Measurements from ENCODE around the gene ARL8B. TPM values are rescaled to one million over a fixed set of nuclear protein-coding genes. Genes with fewer than 3 reads are reported as not detected.
"Not testable (repeated sequence)": the region's sequence is repeated elsewhere in the genome, so short reads cannot be mapped to it uniquely, and the experiment has no call there.

Gene ARL8B
- total RNA-seq, 3 donors from 2014 or later, result 66.7 to 89.4 (median 72.1) TPM

DNA sequence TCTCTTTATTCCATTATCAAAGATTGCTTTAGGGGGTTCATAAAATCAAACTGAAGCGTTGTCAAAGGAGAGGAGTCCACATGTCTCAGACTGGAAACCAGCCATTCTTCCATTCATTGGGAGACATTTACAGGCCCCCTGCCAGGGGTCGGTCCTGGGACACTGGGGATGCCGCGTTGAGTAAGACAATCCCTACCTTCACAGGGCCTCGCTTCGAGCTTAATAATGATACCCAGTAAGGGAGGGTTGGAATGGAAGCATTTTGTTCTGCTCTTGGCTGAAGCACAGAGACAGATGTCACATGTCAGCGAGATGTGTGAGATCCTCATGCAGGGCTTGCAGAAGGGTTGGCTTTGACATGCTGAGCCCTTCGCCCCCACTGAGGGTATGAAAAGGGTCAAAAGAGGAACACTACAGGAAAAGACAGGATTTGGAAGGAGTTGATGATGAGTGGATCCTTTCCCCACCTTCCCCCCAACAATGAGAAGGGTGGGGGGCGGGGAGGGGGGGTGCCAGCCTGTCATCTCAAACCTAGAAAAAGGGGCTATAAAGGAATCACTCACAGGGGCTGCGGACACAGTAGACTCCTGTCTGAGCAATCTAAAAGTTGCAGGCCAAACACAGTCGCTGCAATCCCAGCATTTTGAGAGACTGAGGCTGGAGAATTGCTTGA, 25.6 kb upstream of the ARL8B start:
- DNase-seq (no peak), ATAC-seq (no peak)
- Mint-ChIP-seq H3K36me3 (ENCODE audit: insufficient read depth) (no peaks in the 10 kb centered on the region), H3K27me3 (ENCODE audit: low read depth) (peaks cover 31% of the 10 kb centered on the region), H3K4me1 (ENCODE audit: low read depth) (peaks cover 2% of the 10 kb centered on the region), H3K4me3 (no peak overlapping the region), H3K9me3 (no peaks in the 10 kb centered on the region)

DNA sequence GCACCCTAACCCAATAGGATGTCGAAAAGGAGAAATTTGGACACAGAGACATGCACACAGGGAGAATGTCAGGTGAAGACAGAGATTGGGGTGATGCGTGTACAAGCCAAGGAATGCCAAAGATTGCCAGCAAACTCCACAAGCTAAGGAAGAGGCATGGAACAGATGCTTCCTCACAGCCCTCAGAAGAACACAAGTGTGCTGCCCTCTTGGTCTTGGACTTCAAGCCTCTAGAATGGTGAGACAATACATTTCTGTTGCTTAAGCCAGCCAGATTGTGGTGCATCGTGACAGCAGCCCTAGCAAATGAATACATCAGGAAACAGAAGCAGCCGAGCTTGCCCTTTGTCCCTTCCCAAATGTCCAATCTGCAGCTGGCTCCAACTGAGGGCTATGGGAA, 23.7 kb upstream of the ARL8B start:
- H3K4me3 Mint-ChIP-seq, result no peak overlapping the region
- H3K9me3 Mint-ChIP-seq, result no peaks in the 10 kb centered on the region
- H3K36me3 Mint-ChIP-seq (ENCODE audit: insufficient read depth), result no peaks in the 10 kb centered on the region
- ATAC-seq (no peak), DNase-seq (no peak)
- peaks cover 22% of the 10 kb centered on the region for H3K27me3 Mint-ChIP-seq (ENCODE audit: low read depth)
- H3K4me1 Mint-ChIP-seq (ENCODE audit: low read depth), result peaks cover 2% of the 10 kb centered on the region

DNA sequence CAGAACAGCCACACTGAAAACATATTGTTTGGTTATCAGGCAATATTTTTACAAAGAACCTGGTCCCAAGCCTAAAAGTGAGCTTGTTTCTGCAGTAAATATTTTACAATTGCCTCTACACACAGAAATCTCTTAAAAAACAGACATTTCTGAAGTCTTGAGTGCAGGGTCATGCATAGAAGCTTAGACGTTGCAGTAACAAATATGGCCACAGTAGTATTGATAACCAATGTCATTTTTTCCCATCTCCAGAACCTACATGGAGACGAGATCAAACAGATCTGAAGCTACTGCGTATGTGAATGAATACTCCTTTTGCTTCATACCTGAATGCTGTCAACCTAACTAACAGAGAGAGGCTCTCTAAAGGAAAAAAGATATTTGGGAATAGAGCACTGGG, 19.6 kb upstream of the ARL8B start:
- no peak for DNase-seq
- Mint-ChIP-seq H3K4me1 (ENCODE audit: low read depth) (no peaks in the 10 kb centered on the region), H3K4me3 (no peak overlapping the region), H3K27me3 (ENCODE audit: low read depth) (peaks cover under 1% of the 10 kb centered on the region), H3K9me3 (no peaks in the 10 kb centered on the region), H3K36me3 (ENCODE audit: insufficient read depth) (no peaks in the 10 kb centered on the region)
- ATAC-seq, result no peak

DNA sequence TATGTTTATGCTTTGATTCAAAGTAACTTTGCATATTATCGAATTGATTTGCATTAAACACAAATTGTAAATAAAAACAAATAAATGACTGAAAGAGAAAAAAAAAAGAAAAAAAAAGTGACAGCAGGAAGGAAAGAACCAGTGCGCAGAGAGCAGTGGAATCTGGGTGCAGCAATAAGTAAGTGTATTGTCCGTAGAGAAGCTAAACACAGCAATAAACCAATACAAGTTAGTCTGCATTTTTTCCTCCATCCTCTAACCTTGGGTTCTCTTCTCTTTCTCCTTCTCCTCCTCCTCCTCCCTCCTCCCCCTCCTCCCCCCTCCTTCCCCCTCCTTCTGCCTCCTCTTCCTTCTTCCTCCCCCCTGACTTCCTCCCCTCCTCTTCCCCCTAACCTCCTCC, 18.3 kb upstream of the ARL8B start:
- Mint-ChIP-seq H3K36me3 (ENCODE audit: insufficient read depth) (no peaks in the 10 kb centered on the region), H3K4me1 (ENCODE audit: low read depth) (no peaks in the 10 kb centered on the region), H3K4me3 (no peak overlapping the region), H3K9me3 (no peaks in the 10 kb centered on the region), H3K27me3 (ENCODE audit: low read depth) (no peaks in the 10 kb centered on the region)
- no peak for ATAC-seq
- DNase-seq, result no peak

DNA sequence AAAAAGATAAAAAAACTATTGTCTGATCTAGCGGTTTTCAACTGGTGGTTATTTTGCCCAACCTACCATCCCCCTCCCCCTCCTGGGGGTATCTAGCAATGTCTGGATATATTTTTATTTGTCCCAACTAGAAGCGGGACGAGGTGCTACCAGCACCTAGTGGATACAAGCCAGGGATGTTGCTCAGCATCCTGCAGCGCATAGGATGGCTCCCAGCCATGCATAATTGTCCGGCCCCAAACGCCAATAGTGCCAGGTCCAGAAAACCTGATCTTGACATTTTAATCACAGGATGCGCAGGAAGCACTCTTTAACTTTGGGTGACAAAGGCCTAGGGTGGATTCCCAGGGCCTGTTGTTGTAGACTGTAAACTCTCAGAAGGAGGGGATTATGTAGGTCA, 17.0 kb upstream of the ARL8B start:
- DNase-seq (no peak), ATAC-seq (no peak)
- Mint-ChIP-seq H3K9me3 (no peaks in the 10 kb centered on the region), H3K4me1 (ENCODE audit: low read depth) (no peaks in the 10 kb centered on the region), H3K27me3 (ENCODE audit: low read depth) (no peaks in the 10 kb centered on the region), H3K4me3 (no peak overlapping the region), H3K36me3 (ENCODE audit: insufficient read depth) (no peaks in the 10 kb centered on the region)

DNA sequence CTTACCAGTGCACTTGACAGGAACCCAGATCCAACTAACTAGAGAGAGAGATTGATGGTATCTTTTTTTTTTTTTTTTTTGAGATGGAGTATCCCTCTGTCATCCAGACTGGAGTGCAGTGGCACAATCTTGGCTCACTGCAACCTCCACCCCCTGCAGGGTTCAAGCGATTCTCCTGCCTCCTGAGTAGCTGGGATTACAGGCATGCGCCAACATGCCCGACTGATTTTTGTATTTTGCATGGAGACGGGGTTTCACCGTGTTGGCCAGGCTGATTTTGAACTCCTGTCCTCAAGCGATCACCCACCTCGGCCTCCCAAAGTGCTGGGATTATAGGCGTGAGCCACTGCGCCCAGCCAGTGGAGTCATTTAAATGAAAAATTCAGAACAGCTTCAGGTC, 15.7 kb upstream of the ARL8B start:
- H3K4me3 Mint-ChIP-seq; H3K4me1 Mint-ChIP-seq (ENCODE audit: low read depth); DNase-seq; H3K36me3 Mint-ChIP-seq (ENCODE audit: insufficient read depth); ATAC-seq; H3K9me3 Mint-ChIP-seq; H3K27me3 Mint-ChIP-seq (ENCODE audit: low read depth): not testable (repeated sequence)

DNA sequence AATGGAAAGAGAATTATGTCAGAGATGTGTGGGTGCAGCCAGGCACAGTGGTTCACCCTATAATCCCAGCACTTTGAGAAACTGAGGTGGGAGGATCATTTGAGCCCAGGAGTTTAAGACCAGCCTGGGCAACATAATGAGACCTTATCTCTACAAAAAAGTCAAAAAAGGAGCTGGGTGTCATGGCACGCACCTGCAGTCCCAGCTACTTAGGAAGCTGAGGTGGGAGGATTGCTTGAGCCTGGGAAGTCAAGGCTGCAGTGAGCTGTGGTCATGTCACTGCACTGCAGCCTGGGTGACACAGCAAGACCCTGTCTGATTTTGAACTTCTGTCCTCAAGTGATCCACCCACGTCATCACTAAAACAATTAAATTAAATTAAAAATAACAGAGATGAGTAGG, 15.2 kb upstream of the ARL8B start:
- H3K27me3 Mint-ChIP-seq (ENCODE audit: low read depth); DNase-seq; ATAC-seq; H3K36me3 Mint-ChIP-seq (ENCODE audit: insufficient read depth); H3K4me3 Mint-ChIP-seq; H3K9me3 Mint-ChIP-seq; H3K4me1 Mint-ChIP-seq (ENCODE audit: low read depth): not testable (repeated sequence)

DNA sequence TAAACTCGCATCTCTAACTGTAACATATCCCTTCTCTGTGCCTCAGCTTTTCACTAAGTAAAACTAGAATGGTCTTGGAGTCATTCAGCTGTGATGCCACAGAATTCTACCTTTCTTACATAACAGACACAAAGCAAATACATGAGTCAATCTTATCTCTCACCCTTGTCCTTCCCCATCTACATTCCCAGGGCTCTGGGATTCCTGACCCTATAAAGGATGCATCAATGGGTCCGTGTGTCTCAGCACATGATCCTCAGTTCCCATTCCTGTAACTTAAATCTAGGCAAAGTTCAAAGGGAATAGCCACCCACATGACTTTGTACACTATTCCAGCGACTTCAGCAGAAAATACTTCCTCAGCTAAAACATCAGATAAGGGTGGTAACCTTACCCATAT, 11.8 kb upstream of the ARL8B start:
- Mint-ChIP-seq H3K27me3 (ENCODE audit: low read depth) (no peaks in the 10 kb centered on the region), H3K4me3 (no peak overlapping the region), H3K36me3 (ENCODE audit: insufficient read depth) (no peaks in the 10 kb centered on the region), H3K4me1 (ENCODE audit: low read depth) (no peaks in the 10 kb centered on the region), H3K9me3 (no peaks in the 10 kb centered on the region)
- ATAC-seq (no peak), DNase-seq (no peak)

DNA sequence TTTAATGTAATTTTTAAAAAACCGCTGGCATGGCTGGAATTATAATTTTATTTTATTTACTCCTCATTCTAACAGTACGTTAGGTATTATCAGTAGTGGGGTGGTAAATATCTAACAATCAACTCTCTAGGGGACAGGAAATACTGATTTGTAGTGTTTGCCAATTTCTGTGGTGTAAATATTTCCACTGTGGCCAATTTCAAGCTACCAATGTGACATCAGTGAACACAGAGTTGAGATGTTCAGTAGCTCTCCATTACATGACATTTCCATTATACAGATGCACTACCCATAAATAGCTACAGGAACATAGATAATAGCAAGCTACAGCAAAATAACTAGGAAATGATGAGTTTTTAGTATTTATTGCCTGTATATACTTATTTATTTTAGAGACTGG, 10.0 kb upstream of the ARL8B start:
- no peak for ATAC-seq
- Mint-ChIP-seq H3K4me3 (no peak overlapping the region), H3K36me3 (ENCODE audit: insufficient read depth) (no peaks in the 10 kb centered on the region), H3K9me3 (no peaks in the 10 kb centered on the region), H3K27me3 (ENCODE audit: low read depth) (no peaks in the 10 kb centered on the region), H3K4me1 (ENCODE audit: low read depth) (no peaks in the 10 kb centered on the region)
- no peak for DNase-seq

DNA sequence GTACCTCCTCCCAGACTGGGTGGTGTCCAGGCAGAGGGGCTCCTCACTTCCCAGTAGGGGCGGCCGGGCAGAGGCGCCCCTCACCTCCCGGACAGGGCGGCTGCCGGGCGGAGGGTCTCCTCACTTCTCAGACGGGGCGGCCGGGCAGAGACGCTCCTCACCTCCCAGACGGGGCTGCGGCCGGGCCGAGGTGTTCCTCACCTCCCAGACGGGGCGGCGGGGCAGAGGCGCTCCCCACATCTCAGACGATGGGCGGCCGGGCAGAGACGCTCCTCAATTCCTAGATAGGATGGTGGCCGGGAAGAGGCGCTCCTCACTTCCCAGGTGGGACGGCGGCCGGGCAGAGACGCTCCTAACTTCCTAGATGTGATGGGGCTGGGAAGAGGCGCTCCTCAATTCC, 8.4 kb upstream of the ARL8B start:
- not testable (repeated sequence) for H3K27me3 Mint-ChIP-seq (ENCODE audit: low read depth); ATAC-seq; H3K36me3 Mint-ChIP-seq (ENCODE audit: insufficient read depth); H3K9me3 Mint-ChIP-seq; H3K4me3 Mint-ChIP-seq; H3K4me1 Mint-ChIP-seq (ENCODE audit: low read depth); DNase-seq

DNA sequence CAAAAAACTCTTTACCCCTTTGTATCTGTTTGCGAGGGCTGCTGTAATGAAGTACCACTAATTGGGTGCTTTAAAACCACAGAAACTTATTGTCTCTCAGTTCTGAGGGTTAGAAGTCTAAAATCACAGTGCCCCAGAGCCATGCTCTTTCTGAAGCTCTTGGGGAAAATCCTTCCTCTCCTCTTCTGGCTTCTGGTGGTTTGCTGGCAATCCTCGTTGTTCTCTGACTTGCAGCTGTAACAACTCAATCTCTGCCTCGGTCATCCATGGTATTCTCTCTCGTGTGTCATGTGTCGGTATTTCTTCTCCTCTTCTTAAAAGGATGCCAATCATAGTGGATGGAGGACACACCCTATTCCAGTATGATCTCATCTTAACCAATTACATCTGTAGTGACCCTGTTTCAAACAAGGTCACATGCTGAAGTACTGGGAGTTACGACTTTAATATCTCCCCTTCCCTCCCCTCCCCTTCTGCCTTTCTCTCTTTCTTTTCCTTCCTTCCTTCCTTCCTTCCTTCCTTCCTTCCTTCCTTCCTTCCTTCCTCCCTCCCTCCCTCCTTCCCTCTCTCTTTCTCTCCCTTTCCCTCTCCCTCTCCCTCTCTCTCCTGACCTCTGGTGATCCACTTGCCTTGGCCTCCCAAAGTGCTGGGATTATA, 6.5 kb upstream of the ARL8B start:
- no peak overlapping the region for H3K4me3 Mint-ChIP-seq
- no peak for ATAC-seq
- no peaks in the 10 kb centered on the region for H3K4me1 Mint-ChIP-seq (ENCODE audit: low read depth)
- H3K9me3 Mint-ChIP-seq, result no peaks in the 10 kb centered on the region
- no peaks in the 10 kb centered on the region for H3K27me3 Mint-ChIP-seq (ENCODE audit: low read depth)
- no peaks in the 10 kb centered on the region for H3K36me3 Mint-ChIP-seq (ENCODE audit: insufficient read depth)
- no peak for DNase-seq

DNA sequence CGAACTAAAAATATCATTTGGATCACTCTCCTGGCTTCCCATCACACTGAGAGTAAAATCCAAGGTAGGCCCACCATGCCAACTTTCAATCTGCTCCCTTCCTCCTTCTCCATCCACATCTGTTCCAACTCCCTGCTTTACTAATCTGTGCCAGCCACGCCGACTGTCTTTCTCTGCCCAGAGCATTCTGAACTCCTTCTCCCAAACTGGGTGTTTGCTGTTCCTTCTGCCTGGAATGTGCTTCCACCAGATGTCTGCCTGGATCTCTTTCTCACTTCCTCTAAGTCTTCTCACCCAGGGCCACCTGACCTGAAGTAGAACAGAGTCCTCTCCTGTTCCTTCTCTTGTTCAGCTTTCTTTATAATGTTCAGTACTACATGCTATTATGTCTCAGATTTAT, 5.6 kb upstream of the ARL8B start:
- DNase-seq (no peak), ATAC-seq (no peak)
- no peaks in the 10 kb centered on the region for H3K27me3 Mint-ChIP-seq (ENCODE audit: low read depth)
- H3K4me3 Mint-ChIP-seq, result no peak overlapping the region
- H3K36me3 Mint-ChIP-seq (ENCODE audit: insufficient read depth), result no peaks in the 10 kb centered on the region
- H3K4me1 Mint-ChIP-seq (ENCODE audit: low read depth), result no peaks in the 10 kb centered on the region
- no peaks in the 10 kb centered on the region for H3K9me3 Mint-ChIP-seq

DNA sequence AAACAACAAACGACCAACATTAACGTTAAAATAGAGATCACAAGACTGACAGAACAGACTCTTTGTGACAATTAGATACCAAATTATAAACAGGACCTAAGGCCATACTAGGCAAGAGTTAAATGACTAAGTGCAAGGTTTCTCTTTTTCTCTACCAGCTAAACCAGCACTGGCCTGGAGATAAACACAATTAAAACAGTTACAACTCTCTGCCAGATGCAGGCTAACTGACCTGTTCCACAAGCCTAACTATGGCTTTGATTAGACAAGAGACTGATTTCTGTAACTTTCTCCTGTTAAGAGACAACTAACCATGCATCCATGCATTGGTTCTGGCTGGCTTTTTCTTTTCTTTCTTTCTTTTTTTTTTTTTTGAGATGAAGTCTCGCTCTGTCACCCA, 1.6 kb upstream of the ARL8B start:
- Mint-ChIP-seq H3K27me3 (ENCODE audit: low read depth) (no peaks in the 10 kb centered on the region), H3K36me3 (ENCODE audit: insufficient read depth) (no peaks in the 10 kb centered on the region), H3K4me3 (no peak overlapping the region), H3K9me3 (no peaks in the 10 kb centered on the region), H3K4me1 (ENCODE audit: low read depth) (peaks cover 25% of the 10 kb centered on the region)
- DNase-seq (no peak), ATAC-seq (no peak)

DNA sequence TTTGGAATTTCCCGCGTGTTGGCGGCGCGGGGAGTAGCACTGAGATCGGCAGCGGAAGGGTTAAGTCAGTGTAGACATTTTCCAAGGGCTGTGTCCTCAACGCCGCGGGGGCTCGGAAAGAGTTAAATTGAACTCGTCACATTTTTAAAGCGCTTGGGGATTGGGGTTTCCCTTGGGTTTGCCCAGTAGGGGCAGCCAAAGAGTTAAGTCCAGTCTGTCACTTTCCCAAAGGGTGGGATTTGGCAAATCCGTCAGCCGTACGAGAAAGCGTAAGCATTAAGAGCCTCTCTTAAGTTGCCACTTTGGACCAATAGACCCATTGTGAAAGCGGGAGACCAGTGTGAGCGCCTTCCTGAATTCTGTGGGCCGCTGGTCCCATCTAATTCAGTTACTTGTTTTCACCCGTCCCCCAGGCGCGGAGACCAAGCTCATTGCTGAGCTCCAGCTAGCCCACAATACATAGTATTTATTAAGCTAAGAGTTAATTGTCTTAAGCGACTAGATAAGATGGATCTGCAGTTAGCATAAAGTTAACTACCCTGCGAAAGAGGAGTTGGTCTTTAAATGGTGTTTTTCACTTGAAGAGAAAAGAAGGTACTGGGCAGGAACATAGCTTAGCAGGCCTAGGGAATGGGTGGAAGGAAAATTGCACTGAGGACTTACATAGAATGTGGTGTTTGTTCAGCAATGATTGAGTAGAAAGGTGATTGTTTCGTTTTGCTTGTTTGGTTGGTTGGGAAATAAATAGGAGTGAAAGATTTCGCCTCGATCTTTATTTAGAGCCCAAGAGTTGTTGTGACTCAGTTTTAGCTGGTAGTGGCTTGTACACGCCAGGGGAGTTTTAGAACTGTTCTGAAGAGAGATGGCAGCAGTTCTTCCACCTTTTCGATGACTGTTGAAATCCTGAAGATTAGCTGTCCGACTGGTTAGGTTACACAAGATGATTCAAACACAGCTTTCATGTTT, 932 bp downstream of the ARL8B start:
- H3K4me1 Mint-ChIP-seq (ENCODE audit: low read depth), result peaks cover 44% of the 10 kb centered on the region
- peak overlapping the region; percentile 89 for H3K4me3 Mint-ChIP-seq
- ATAC-seq (peak; percentile 60 to 62), DNase-seq (peak; percentile 11)
- H3K9me3 Mint-ChIP-seq, result no peaks in the 10 kb centered on the region
- peaks cover 2% of the 10 kb centered on the region for H3K36me3 Mint-ChIP-seq (ENCODE audit: insufficient read depth)
- no peaks in the 10 kb centered on the region for H3K27me3 Mint-ChIP-seq (ENCODE audit: low read depth)

DNA sequence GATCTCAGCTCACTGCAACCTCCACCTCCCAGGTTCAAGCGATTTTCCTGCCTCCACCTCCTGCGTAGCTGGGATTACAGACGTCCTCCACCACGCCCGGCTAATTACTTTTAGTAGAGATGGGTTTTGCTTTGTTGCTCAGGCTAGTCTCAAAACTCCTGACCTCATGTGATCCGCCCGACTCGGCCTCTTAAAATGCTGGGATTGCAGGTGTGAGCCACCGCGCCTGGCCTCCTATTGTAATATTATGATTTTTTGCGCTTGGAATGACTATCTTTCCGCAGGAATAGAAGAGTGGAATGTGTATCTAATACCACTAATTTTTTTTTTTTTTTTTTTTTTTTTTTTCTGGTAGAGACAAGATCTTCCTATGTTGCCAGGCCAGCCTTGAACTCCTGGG, 1.8 kb downstream of the ARL8B start:
- peaks cover 49% of the 10 kb centered on the region for H3K4me1 Mint-ChIP-seq (ENCODE audit: low read depth)
- ATAC-seq (no peak), DNase-seq (no peak)
- H3K4me3 Mint-ChIP-seq, result peak overlapping the region; percentile 89
- no peaks in the 10 kb centered on the region for H3K9me3 Mint-ChIP-seq
- no peaks in the 10 kb centered on the region for H3K27me3 Mint-ChIP-seq (ENCODE audit: low read depth)
- peaks cover 2% of the 10 kb centered on the region for H3K36me3 Mint-ChIP-seq (ENCODE audit: insufficient read depth)

Data from activated T-cell treated with anti-CD3 and anti-CD28 coated beads, Interleukin-2, amount 50 U/mL, for 4 hours (primary cell).